ENCODE results near the gene MEF2C. TPM values are rescaled to one million over a fixed set of nuclear protein-coding genes. Genes with fewer than 3 reads are reported as not detected.
A peak's percentile ranks its signal among the peaks of the same experiment; 100 is the strongest.

The MEF2C gene
- total RNA-seq, 1 donor from 2014 or later: under 0.01 TPM

DNA sequence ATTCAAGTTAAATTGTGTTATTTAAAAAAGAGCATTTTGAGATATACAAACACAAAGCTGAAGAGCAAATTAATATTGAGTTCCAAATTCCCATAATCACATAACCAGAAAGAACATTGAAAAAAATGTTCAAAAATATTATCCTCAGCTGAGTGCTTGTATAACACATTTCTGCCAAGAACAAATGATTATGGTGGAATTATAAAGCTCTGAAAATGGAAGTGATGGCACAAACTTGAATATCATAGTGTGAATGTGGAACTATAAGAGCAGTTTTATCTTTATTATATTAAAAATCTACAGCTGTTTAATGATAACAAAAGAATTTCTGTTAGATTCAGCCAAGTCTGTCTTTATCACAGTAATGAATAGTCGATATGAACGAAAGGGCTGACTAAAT lies 117.8 kb downstream of the MEF2C start:
- Histone ChIP-seq H3K36me3 (ENCODE audit: control insufficient read depth, insufficient read depth, low read length) (no peaks in the 10 kb centered on the region), H3K4me3 (ENCODE audit: low read depth, low read length) (no peak overlapping the region), H3K27me3 (ENCODE audit: control insufficient read depth, insufficient read depth, low read length) (no peaks in the 10 kb centered on the region)
- TF ChIP-seq, protein P1, sequence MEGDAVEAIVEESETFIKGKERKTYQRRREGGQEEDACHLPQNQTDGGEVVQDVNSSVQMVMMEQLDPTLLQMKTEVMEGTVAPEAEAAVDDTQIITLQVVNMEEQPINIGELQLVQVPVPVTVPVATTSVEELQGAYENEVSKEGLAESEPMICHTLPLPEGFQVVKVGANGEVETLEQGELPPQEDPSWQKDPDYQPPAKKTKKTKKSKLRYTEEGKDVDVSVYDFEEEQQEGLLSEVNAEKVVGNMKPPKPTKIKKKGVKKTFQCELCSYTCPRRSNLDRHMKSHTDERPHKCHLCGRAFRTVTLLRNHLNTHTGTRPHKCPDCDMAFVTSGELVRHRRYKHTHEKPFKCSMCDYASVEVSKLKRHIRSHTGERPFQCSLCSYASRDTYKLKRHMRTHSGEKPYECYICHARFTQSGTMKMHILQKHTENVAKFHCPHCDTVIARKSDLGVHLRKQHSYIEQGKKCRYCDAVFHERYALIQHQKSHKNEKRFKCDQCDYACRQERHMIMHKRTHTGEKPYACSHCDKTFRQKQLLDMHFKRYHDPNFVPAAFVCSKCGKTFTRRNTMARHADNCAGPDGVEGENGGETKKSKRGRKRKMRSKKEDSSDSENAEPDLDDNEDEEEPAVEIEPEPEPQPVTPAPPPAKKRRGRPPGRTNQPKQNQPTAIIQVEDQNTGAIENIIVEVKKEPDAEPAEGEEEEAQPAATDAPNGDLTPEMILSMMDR (IDR thresholded peaks at IDR 0.05; ENCODE audit: insufficient read depth, low read length, severe bottlenecking): no peak
- DNase-seq (ENCODE audit: low read depth): no peak
- no peak for FAIRE-seq

DNA sequence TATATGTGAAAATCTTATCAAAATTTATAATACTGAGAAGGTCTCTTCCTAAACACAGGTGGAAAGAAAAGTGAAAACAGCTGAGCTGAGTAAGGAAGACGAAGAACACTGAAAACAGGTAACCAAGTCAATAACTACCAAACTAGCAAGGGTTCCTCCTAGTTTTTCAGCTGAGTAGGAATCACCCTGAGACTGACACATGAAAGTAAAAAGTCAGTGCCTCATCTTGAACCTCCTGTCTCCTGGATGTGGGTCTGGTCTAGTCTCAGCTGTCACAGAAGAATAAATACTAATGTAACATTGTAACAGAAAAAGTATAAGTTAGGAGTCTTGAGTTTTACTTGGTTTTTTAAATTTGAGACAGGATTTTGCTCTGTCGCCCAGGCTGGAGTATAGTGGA lies 121.0 kb downstream of the MEF2C start:
- Histone ChIP-seq H3K36me3 (ENCODE audit: control insufficient read depth, insufficient read depth, low read length) (no peaks in the 10 kb centered on the region), H3K27me3 (ENCODE audit: control insufficient read depth, insufficient read depth, low read length) (no peaks in the 10 kb centered on the region), H3K4me3 (ENCODE audit: low read depth, low read length) (no peak overlapping the region)
- no peak for FAIRE-seq
- DNase-seq (ENCODE audit: low read depth): no peak
- TF ChIP-seq, protein P1 (IDR thresholded peaks at IDR 0.05; ENCODE audit: insufficient read depth, low read length, severe bottlenecking): no peak

DNA sequence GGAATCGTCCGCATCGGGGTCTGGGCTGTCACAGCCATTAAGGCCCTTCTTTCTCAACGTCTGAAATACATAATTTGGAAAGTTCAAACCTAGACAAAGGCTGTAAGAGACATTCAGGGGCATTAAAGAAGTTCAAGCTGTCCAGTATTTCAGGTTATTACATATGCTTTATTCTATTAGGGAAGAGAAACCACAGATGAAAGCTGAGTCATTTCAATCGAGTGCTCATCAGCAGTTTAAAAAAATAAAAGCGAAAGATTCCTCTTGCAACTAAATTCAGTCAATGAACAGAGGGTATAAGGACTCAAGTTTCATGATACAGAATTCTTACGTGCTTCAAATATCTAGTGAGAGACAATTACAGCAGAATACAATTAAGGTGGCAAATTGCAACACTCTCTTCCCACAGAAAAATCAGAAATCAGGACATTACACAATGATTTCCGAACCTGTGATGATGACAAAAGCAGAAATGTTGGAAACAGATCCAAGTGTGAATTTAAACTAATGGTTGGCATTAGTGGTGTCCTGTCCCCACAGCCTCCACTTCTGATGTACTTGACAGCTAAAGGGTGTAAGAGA lies 121.6 kb downstream of the MEF2C start:
- H3K27me3 ChIP-seq (ENCODE audit: control insufficient read depth, insufficient read depth, low read length): no peaks in the 10 kb centered on the region
- no peak for FAIRE-seq
- no peak overlapping the region for H3K4me3 ChIP-seq (ENCODE audit: low read depth, low read length)
- no peaks in the 10 kb centered on the region for H3K36me3 ChIP-seq (ENCODE audit: control insufficient read depth, insufficient read depth, low read length)
- TF ChIP-seq, protein P1 (IDR thresholded peaks at IDR 0.05; ENCODE audit: insufficient read depth, low read length, severe bottlenecking): no peak
- peak; percentile 21 for DNase-seq (ENCODE audit: low read depth)

DNA sequence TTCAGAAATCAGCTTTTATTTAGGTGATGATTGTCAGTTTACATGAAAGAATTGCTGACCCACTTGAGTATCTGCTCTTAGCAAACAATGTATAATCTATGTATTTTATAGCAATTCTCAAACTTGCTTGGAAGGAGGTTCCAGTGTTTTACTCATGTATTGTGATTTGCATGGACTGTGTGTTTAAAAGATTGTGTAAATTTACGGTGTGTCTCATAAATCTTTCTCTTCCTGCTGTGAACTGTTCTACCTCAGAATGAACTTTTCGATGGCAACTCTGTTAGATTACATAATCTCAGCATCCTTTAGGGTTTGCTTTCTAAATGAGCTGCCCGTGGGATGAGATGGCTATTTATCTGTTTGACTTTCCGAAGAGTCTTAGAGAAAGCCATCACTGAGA lies 122.5 kb downstream of the MEF2C start:
- DNase-seq (ENCODE audit: low read depth) (no peak), FAIRE-seq (no peak)
- TF ChIP-seq, protein P1 (IDR thresholded peaks at IDR 0.05; ENCODE audit: insufficient read depth, low read length, severe bottlenecking): no peak
- Histone ChIP-seq H3K36me3 (ENCODE audit: control insufficient read depth, insufficient read depth, low read length) (no peaks in the 10 kb centered on the region), H3K4me3 (ENCODE audit: low read depth, low read length) (no peak overlapping the region), H3K27me3 (ENCODE audit: control insufficient read depth, insufficient read depth, low read length) (no peaks in the 10 kb centered on the region)

DNA sequence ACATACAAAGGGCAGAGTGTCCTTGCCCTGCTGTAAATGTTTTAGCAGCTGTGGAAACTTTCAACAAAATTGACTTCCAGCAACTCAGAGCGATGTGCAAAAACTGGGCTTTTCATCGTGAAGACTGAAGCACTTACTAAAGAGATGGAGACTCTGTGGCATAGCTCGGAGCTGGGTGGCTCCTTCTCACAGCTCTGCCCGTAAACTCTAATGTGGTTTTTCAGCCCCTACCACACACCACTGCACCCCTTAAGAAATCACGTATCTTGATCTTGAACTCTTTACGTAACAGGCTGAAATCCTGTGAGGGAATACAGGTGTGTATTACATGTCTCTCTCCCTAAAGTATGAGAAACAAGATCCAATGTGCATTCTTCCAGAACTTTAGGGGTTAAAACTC lies 124.4 kb downstream of the MEF2C start:
- H3K36me3 ChIP-seq (ENCODE audit: control insufficient read depth, insufficient read depth, low read length): no peaks in the 10 kb centered on the region
- DNase-seq (ENCODE audit: low read depth): no peak
- FAIRE-seq: no peak
- no peak overlapping the region for H3K4me3 ChIP-seq (ENCODE audit: low read depth, low read length)
- H3K27me3 ChIP-seq (ENCODE audit: control insufficient read depth, insufficient read depth, low read length): no peaks in the 10 kb centered on the region
- TF ChIP-seq, protein P1 (IDR thresholded peaks at IDR 0.05; ENCODE audit: insufficient read depth, low read length, severe bottlenecking): no peak

DNA sequence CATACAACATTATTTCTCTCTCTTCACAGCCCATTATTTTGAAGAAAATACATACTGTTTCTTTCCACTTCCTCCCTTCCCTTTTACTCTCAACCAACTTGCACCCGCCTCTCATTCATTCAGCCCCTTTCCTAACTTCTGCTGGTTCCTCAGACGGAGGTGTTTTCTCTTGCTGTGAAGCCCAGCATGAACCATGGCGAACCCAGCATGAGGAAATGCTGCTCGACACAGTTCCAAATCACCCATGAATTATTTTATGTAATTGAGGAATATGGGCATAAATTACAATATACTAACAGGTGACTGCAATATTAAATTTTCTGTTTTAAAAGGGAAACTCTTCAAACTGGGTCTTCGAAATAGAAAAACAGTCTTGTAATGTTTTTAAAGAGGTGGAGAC lies 124.8 kb downstream of the MEF2C start:
- Histone ChIP-seq H3K4me3 (ENCODE audit: low read depth, low read length) (no peak overlapping the region), H3K36me3 (ENCODE audit: control insufficient read depth, insufficient read depth, low read length) (no peaks in the 10 kb centered on the region), H3K27me3 (ENCODE audit: control insufficient read depth, insufficient read depth, low read length) (no peaks in the 10 kb centered on the region)
- FAIRE-seq (no peak), DNase-seq (ENCODE audit: low read depth) (no peak)
- TF ChIP-seq, protein P1 (IDR thresholded peaks at IDR 0.05; ENCODE audit: insufficient read depth, low read length, severe bottlenecking): no peak
